CD4-positive, alpha-beta T cell treated with Interferon alpha-2 for 1 hour (primary cell): ENCODE results near the gene COG1.
A peak's percentile ranks its signal among the peaks of the same experiment; 100 is the strongest.

Experiments
- DNase-seq, 2 donors: peaks; one replicate each; pipeline ENCODE4 v3.0.0-alpha.2; 2020 to 2022

Gene COG1

DNA sequence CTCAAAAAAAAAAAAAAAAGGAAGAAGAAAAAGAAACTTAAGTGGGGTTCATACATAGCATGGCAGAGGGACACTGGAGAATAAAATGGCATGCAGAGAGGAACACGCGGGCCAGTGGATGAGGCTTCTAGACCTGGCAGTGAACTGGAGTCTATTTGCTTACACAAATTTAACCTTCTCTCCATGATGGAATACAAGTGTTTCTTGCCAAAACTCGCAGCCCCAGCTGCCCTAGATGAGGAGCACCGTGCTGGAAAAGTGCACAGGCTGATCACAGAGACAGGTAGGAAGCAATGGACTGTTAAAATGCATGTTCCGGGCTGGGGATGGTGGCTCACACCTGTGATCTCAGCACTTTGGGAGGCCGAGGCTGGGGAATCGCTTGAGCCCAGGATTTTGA, 18.7 kb upstream of the COG1 start:
- no peak for DNase-seq

DNA sequence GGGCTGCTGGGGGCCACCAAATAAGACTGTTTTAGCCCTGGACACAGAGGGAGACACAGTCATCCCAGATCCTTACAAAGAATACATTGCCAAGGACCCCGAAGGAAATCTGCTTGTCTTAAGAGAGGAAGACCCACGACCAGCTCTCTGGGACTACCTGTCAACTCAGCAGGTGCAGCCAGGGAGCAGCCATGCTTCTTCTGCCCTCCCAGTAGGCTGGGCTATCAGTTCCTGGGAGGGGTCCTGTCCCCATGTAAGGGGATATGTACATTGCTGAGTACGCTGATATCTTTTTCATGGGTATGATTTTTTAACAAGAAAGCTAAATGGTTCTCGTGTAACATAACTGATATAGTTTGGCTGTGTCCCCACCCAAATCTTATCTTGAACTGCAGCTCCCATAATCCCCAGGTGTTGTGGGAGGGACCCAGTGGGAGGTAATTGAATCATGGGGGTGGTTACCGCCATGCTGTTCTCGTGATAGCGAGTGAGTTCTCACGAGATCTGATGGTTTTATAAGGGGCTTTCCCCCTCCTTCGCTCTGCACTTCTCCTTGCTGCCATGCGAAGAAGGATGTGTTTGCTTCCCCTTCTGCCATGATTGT, 16.8 kb upstream of the COG1 start:
- DNase-seq = no peak

DNA sequence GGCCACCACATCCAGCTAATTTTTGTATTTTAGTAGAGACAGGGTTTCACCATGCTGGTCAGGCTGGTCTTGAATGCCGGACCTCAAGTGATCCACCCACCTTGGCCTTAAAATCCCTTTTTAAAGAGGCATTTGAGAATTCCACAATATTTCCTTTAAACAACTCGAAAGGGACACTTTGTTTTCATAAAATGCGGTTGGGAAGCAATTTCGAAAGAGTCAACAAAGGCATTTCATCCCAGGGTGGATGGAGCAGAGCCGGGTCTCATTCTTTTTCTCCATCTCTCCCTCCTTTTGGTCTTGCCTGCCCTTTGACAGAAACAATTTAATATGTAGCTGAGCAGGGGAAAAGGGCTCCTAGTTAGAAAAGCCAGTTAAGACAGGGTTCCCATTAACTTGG, 13.5 kb upstream of the COG1 start:
- DNase-seq = no peak

DNA sequence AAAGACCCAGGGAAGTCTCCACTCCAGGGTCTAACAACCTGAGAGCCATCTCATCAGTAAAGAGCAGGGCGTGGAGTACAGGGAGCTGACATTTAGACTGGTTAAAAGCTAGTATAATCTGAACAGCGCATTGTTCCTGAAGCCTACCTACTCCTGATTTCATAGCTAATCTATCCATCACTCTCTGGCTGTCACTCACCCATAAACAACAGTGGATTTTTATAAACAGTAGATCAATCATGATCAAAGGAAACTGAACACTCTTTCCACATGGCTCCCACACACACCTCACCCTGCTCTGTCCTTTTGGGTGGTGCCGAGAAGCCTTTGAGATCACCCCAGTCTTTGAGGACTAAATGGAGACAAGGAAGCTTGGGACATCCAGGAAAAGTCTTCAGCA, 13.0 kb upstream of the COG1 start:
- DNase-seq = no peak

DNA sequence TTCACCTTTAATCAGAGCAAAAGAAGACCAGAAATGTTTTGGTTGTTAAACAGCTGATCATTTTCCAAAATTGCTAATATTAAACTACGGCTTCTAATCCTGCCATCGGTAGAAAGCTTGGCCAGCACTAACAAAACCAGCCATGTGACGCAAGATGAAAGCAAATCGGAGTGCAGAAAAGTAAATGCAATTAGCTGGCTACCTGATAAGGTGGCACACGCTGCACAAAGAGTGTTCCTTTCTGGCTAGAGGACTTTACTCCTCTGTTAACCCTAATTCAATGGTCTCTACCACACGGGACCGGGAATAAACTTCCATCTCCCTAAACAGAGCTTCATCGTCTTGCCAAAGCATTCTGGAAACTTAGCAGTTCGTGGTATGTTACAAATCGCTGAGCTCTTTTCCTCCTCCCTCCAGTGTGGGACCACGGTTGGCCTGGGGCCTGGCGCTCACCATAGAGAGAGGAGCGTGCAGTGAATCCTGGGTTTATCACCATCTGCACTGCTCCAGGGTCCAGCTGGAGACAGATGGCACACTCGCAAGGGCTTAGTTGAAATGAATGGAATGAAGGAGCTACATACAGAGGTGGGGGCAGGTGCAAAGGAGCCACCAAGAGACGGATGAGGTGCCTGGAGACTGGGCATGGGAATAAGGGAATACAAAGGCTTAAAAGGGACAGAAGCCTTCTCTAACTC, 10.1 kb upstream of the COG1 start:
- no peak for DNase-seq

DNA sequence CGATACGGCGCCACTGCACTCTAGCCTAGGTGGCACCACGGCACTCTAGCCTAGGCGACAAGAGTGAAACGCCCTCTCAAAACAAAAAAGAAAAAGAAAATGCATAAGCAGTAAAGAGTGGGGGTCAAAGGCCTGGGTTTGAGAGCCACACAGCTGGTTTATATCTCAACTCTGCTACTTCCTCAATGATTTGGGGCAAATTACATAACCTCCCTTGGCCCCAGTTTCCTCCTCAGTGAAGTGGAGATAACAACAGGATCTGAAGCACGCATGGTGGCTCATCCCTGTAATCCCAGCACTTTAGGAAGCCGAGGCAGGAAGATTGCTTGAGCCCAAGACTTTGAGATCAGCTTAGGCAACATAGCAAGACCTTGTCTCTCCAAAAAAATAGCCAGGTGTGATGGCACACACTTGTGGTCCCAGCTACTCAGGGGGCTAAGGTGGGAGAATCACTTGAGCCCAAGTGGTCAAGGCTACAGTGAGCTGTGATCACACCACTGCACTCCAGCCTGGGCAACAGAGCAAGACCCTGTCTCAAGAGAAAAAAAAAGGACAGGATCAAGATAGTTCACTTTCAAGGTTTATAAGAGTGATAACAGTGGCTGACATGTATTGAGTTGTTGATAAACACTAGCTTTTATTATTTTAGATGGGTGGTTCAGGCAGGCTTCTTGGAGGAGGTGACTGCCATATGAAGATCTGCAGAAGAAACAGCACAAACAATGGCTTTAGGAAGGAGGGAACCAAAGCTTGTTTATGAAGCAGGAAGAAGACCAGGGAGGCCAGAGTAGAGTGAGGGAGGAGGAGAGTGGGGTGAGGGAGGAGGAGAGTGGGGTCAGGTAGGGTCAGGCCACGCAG, 8.5 kb upstream of the COG1 start:
- DNase-seq = no peak

DNA sequence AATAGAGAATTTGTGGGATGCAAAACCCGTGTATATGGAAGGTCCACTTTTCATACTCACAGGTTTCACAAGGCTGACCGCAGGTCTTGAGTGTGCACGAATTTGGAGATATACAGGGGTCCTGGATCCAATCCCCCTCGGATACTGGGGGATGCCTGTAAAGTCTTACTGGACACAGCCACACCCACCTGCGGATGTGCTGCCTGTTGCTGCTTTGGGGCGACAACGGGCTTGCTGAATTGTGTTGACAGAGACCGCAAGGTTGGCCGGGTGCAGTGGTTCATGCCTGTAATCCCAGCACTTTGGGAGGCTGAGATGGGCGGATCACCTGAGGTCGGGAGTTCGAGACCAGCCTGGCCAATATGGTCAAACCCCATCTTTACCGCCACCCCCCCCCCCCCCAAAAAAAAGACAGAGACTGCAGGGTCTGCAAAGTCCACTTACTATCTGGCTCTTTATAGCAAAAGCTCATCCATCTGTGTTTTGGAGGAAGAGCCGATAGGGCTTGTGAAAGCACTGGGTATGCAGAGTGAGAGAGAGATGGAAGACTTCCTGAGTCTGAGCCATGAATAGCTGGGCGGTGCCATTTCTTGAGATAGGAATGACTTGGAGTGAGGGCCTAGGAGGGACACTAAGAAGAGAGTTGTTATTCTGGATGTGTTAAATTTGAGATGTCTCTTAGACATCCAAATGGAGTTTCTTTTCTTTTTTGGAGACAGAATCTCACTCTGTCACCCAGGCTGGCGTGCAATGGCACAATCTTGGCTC, 6.4 kb upstream of the COG1 start:
- DNase-seq = no peak

DNA sequence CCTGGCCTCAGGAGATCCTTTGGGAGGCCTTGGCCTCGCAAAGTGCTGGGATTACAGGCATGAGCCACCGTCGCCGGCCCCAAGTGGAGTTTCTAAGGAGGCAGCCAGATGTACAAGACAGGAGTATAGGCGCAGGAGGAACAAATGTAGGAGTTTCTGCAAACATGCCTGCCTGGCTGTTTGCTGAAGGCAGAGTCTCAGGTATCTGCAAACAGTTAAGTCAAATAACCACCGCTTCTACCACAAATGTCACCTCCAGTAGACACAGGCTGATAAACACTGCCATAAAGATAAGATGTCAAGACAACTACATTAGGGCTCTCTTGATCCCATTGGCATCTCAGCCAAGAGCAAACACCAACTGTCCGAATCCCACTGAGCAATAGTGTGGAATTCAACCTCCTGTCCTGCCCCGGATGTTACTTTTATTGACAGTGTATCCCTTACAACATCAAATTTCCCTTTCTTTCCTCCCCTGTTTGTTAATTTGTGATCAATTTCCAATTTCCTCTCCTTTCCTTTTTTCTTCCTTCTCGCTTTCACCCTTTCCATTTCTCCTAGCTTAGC, 5.6 kb upstream of the COG1 start:
- no peak for DNase-seq

DNA sequence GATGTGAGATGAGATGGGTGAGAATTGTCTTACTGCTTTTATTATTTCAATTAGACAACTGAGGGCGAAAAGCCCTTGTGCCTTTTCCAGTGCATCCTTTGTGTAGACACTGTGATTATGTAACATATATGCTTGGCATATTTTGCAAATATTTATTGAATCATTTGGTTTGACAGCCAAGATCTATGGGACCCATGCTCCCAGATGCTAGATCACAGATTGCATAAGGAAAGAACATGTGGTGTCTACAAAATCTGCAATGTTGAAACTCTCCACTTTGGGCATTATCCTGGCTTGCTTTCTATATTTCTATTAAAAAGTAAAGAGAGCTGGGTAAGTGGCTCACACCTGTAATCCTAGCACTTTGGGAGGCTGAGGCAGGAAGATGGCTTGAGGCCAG, 4.8 kb upstream of the COG1 start:
- DNase-seq = no peak

DNA sequence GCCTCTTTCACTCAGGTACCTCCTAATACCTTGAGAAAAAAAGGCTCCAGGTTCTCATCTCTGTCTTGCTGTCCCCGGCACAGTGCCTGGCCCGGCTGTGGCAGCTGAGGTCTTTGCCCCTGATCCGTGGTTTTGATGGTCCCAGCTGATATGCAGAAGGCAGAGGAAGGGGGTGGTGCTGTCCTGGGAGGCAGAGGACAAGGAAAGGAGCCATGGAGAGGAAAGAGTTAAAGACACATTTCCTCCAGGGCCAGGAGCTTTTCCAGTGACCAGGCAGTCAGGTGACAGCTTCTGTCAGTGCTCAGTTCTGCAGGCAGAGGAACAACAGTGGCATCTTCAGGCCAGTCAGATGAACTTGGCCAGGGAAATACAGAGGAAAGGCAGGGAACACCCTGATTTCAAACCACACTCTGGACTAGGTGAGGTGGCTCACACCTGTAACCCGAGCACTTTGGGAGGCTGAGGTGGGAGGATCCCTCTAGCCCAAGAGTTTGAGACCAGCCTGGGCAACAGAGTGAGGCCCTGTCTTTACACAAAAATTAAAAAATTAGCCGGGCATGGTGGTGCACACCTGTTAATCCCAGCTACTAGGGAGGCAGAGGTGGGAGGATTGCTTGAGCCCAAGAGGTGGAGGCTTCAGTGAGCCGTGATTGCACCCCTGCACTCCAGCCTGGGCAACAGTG, 3.3 kb upstream of the COG1 start:
- DNase-seq = no peak

DNA sequence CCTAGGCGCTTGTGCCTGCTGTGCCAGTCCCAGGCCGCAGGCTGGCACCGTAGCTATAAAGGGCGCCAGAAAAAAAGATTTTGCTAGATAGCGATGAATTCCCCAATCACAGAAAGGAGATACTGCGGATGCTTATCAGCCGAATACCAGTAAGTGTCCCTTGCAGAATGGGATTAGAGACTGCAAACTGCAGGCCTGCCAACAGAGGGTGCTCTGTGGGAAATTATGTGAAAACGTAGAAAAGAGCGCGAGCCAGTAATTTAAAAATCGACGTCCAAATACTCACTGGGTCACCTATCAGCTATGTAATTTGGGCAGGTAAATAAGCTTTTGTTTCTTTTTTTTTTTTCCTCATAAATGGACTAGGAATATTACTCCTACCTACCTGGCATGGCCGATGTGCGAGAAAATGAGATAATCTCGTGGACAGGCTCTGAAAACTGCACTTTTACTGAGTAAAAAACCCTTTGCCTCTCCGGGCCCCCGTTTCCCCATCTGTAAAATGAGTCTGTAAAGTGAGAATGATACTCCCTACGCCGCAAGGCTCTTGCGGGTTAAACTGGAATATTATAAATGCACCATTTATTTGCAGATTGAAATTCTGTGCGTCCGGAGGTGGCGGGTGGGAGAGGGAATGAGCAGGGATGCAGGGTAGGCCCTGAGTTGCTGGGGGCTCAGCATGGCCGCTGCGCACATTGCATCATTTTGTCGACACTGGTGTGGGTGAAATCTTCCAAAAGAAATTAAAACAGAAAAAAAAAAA, 1.2 kb upstream of the COG1 start:
- peak; percentile 57 to 77 for DNase-seq

DNA sequence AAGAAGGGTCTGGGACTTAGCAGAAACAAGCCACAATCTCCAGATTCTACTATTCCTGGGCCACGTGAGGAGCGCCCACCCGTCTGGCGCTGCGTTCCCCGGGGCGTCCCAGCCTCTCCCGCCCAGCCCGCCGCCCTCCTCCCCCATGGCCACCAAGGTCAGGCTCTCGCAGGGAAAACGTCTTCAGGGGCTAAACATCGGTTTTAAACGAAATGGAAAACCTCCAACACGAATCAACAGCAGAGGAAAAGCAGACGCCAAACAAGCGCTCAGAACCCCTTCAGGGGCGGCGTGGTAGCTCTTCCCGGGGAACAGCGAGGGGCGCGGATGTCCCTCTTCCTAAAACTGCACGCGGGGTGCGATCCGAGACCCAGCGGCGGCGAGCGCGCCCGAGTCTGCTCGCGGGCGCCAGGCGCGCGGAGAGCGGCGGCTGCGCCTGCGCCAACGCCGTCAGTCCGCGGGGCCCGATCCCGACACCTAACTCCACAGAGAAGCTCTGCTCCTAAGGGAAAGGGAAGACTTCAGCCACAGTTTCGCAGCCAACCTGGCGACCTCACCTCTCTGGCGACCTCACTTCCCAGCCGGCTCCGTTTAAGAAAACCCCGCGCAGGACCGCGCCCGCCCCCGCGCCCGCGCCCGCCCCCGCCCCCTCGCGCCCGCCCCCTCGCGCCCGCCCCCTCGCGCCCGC, 505 bp upstream of the COG1 start:
- DNase-seq = peak in 1 of 2 donors; percentile 51

DNA sequence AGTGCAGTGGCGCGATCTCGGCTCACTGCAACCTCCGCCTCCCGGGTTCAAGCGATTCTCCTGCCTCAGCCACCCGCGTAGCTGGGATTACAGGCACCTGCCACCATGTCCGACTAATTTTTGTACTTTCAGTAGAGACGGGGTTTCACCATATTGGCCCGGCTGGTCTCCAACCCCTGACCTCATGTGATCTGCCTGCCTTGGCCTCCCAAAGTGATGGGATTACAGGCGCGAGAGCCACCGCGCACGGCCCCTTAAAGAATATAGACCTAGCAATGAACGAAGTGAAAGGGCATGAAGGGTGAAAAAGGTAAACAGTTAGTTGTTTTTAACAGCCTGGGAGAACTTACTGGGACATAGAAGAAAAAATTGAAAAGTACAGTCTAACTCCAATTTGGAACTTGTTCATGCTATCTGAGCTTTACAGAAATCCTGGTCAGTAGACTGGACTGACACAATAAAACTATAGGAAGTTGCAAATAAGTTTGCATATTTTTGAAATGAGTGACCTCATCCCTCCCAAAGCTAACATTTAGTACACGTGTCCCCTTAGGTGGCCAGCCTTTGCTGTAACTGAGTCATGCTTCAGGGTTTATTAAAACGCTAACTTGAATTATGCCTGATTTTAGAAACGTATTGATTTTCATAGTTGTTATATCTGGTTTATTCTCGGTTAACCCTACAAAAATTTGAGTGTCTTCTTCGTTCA, 1.8 kb downstream of the COG1 start:
- no peak for DNase-seq

DNA sequence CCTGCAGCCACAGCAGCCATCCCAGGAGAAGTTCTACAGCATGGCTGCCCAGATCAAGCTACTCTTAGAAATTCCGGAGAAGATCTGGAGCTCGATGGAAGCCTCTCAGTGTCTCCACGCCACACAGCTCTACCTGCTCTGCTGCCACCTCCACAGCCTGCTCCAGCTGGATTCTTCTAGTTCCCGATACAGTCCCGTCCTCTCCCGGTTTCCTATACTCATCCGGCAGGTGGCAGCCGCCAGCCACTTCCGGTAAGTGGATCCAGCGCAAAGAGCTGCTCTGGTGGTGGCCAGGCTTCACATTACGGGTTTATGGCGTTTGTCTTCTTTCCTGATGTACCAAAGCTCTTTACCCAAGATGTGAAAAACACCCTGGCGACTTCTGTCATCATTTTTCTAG, 3.6 kb downstream of the COG1 start:
- no peak for DNase-seq

DNA sequence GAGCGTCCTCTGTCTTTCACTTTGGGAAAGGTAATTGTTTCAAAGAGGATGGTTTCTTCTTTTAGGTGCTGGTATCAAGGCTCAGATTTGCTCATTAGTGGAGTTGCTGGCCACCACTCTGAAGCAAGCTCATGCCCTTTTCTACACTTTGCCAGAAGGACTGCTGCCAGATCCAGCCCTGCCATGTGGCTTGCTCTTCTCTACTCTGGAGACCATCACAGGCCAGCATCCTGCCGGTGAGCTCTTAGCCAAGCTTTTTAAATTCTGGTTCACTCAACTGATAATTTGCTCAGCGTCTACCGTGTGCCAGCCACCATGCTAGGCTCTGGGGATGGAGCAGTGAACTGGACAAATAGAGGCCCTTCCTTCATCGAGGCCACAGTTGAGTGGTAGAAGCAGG, 4.3 kb downstream of the COG1 start:
- no peak for DNase-seq

DNA sequence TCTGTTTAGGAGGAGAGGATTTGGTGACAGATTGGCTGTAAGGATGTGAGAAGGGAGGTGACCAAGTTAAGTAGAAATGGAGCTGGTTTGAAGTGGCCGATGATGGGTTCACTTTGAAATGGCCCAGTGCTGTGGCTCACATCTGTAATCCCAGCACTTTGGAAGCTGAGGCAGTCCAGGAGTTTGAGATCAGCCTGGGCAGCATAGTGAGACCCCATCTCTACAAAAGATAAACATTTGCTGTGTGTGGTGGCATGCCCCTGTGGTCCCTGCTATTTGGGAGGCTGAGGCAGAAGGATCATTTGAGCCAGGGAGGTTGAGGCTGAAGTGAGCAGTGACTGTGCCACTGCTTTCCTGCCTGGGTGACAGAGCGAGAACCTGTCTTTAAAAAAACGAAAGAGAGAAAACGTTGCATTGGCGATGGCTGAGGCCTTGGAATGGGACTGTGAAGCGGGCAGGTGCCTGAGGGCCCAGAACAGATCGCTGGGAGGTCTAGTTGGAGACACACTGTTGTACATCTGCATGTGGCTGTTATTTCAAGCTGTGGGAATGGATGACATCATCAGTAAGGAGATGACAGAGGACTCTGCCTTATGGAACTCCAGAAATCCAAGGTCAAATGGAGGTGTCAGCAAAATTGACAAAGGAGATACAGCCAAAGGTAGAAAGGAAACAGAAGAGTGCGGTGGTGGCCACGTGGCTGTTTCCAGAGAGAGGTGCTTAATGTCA, 5.5 kb downstream of the COG1 start:
- DNase-seq = no peak

DNA sequence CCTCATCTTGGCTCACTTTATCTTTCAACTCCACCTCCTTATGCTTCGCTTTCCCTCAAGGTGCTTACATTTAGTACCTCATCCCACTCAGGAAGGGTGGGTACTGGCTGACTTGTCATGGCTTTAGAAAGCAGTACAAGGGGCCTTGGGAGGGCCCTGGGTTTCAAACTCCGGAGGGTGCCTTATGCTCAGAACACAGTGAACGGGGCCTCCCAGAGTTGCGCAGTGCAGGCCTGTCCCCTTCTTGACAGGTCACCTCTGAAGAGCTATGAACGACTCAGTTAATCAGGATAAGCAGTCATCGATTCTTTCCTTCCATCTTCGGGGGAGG, 6.0 kb downstream of the COG1 start:
- DNase-seq = no peak

DNA sequence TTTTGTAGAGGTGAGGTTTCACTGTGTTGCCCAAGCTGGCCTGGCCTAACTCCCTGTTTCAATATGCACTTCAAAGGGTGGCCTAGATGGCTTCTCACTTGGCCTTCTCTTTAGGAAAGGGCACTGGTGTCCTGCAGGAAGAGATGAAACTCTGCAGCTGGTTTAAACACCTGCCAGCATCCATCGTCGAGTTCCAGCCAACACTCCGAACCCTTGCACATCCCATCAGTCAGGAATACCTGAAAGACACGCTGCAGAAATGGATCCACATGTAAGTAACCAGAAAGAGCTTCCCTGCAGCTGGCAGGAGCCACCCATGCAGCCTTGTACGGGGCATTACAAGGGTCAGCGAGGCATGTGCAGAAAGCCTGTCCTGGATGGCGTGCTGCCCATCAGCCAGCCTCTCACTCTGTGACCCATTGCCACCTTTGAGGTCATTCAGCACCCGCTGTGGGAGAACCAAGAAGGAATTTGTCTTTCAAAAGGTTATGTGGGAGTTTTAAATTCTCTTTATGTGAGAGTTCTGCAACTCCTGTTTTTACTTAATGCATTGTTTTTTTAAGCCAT, 7.0 kb downstream of the COG1 start:
- DNase-seq = no peak

DNA sequence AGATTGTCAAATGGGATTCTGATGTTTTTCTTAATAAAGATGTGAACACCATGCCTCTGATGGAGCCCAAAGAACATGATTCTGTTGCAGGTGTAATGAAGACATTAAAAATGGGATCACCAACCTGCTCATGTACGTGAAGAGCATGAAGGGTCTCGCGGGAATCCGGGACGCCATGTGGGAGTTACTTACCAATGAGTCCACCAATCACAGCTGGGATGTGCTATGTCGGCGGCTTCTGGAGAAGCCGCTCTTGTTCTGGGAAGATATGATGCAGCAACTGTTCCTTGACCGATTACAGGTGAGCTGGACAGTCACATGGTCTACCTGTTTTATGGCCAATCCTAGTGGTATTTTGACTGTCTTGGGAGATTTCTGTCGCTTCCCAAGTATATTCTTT, 7.6 kb downstream of the COG1 start:
- DNase-seq = no peak
